Tibial nerve (tissue), 4 donors: ENCODE measurements around the gene FAM9C. TPM values are rescaled to one million over a fixed set of nuclear protein-coding genes. Genes with fewer than 3 reads are reported as not detected.

Experiments
- DNase-seq, 2 donors: peaks; one replicate each; pipeline ENCODE4 v3.0.0-alpha.2; 2019; ENCODE audit warnings: low spot score in 2 of 2
- H3K27ac ChIP-seq, 4 donors: fragments of 200-600 bp; sonication (generic) in 3 of 4; one replicate each; pipeline ENCODE4 v1.5.1; 2017 to 2019; ENCODE audit warnings: mild to moderate bottlenecking in 1 of 4
- H3K27me3 ChIP-seq, 2 donors: fragments of 200-600 bp; sonication (generic) in 1 of 2; one replicate each; pipeline versions ENCODE4 v1.5.1 to v1.6.0; 2017 to 2019
- H3K36me3 ChIP-seq, 3 donors: fragments of 200-600 bp; sonication (generic); one replicate each; pipeline ENCODE4 v1.5.1; 2018 to 2019
- H3K4me1 ChIP-seq, 4 donors: fragments of 200-600 bp; sonication (generic) in 3 of 4; one replicate each; pipeline ENCODE4 v1.5.1; 2017 to 2019
- H3K4me3 ChIP-seq, 4 donors: fragments of 200-600 bp; sonication (generic) in 3 of 4; one replicate each; pipeline ENCODE4 v1.5.1; 2017 to 2019; ENCODE audit warnings: mild to moderate bottlenecking in 1 of 4, moderate library complexity in 1 of 4
- H3K9me3 ChIP-seq, 4 donors: fragments of 200-600 bp; sonication (generic) in 3 of 4; one replicate each; pipeline ENCODE4 v1.5.1; 2017 to 2019
- CTCF ChIP-seq, 5 experiments: fragments of 200-600 bp in 3 of 5; fragments of 450-650 bp in 2 of 5; sonication (generic) in 3 of 5; IDR thresholded peaks; one replicate each; pipeline ENCODE4 v1.5.1; 2016 to 2019; ENCODE audit warnings: antibody characterized with exemption in 5 of 5, mild to moderate bottlenecking in 3 of 5, moderate library complexity in 2 of 5
- EP300 ChIP-seq, 2 donors: sonication (generic); formaldehyde crosslinking; IDR thresholded peaks; one replicate each; pipeline ENCODE4 v1.6.1; 2017; ENCODE audit warnings: antibody characterized with exemption in 2 of 2, mild to moderate bottlenecking in 1 of 2
- POLR2A ChIP-seq, 2 donors: fragments of 450-650 bp; IDR thresholded peaks; one replicate each; pipeline ENCODE4 v1.6.1; 2017; ENCODE audit warnings: antibody characterized with exemption in 2 of 2, mild to moderate bottlenecking in 2 of 2, moderate library complexity in 2 of 2
- WGBS, 2 donors: methylation state at CpG; one replicate each; pipeline ENCODE4 v1.1.5; 2018; 5-methylcytosine and 5-hydroxymethylcytosine counted together
- total RNA-seq, 4 donors: library from RNA; depleted of rRNA; stranded (reverse); fragments of >200 nt; gene quantifications; one replicate each; pipeline ENCODE4 v1.1.0, GENCODE V29; 2016

Gene FAM9C
- total RNA-seq, 4 donors from 2014 or later, result not detected

- 50 to 58% methylated on average over 4 of the region's 4 CpGs for WGBS, 2 donors
- H3K36me3 ChIP-seq, result no peaks in the 10 kb centered on the region
- H3K4me3 ChIP-seq, result no peak overlapping the region
- no peak for TF ChIP-seq EP300 (IDR thresholded peaks at IDR 0.05)
- no peak for TF ChIP-seq CTCF (IDR thresholded peaks at IDR 0.05)
- TF ChIP-seq POLR2A (IDR thresholded peaks at IDR 0.05), result no peak
- peaks cover 0 to 4% (median 2%) of the 10 kb centered on the region in 4 donors for H3K4me1 ChIP-seq
- H3K27ac ChIP-seq, result no peak overlapping the region
- H3K9me3 ChIP-seq, result no peaks in the 10 kb centered on the region
- DNase-seq, result no peak
- H3K27me3 ChIP-seq, result no peaks in the 10 kb centered on the region
Measured at GRCh38 chrX:12992544-12993118, 51.8 kb downstream of the FAM9C start.

- no peak overlapping the region for H3K4me3 ChIP-seq
- H3K27ac ChIP-seq, result no peak overlapping the region
- TF ChIP-seq CTCF (IDR thresholded peaks at IDR 0.05), result no peak
- TF ChIP-seq POLR2A (IDR thresholded peaks at IDR 0.05), result no peak
- no peak for TF ChIP-seq EP300 (IDR thresholded peaks at IDR 0.05)
- H3K9me3 ChIP-seq, result no peaks in the 10 kb centered on the region
- WGBS, 2 donors, result 86 to 94% methylated on average over 3 of the region's 3 CpGs
- DNase-seq, result no peak
- H3K27me3 ChIP-seq, result no peaks in the 10 kb centered on the region
- peaks cover 0 to 4% (median 0%) of the 10 kb centered on the region in 4 donors for H3K4me1 ChIP-seq
- no peaks in the 10 kb centered on the region for H3K36me3 ChIP-seq
Measured at GRCh38 chrX:12991575-12991974, 52.8 kb downstream of the FAM9C start.

GRCh38 chrX:12989461-12989860, 55.0 kb downstream of the FAM9C start:
- WGBS, 2 donors, result 72 to 74% methylated on average over 3 of the region's 3 CpGs
- no peak overlapping the region for H3K27ac ChIP-seq

GRCh38 chrX:12988797-12989196, 55.6 kb downstream of the FAM9C start:
- no peak for DNase-seq
- Histone ChIP-seq H3K4me1 (peaks cover 0 to 4% (median under 1%) of the 10 kb centered on the region in 4 donors), H3K36me3 (no peaks in the 10 kb centered on the region), H3K27me3 (no peaks in the 10 kb centered on the region), H3K4me3 (no peak overlapping the region), H3K9me3 (no peaks in the 10 kb centered on the region), H3K27ac (no peak overlapping the region)
- 57 to 64% methylated on average over 7 of the region's 7 CpGs for WGBS, 2 donors
- no peak for TF ChIP-seq POLR2A (IDR thresholded peaks at IDR 0.05)
- TF ChIP-seq CTCF (IDR thresholded peaks at IDR 0.05), result no peak
- no peak for TF ChIP-seq EP300 (IDR thresholded peaks at IDR 0.05)

More at GRCh38 chrX:12989461-12989860, 55.0 kb downstream of the FAM9C start:
- H3K4me3 ChIP-seq, result no peak overlapping the region
- peaks cover 0 to 4% (median under 1%) of the 10 kb centered on the region in 4 donors for H3K4me1 ChIP-seq
- no peak for DNase-seq
- no peaks in the 10 kb centered on the region for H3K27me3 ChIP-seq
- no peaks in the 10 kb centered on the region for H3K9me3 ChIP-seq
- no peaks in the 10 kb centered on the region for H3K36me3 ChIP-seq
- TF ChIP-seq CTCF (IDR thresholded peaks at IDR 0.05), result no peak
- no peak for TF ChIP-seq EP300 (IDR thresholded peaks at IDR 0.05)

GRCh38 chrX:12987900-12988594, 56.4 kb downstream of the FAM9C start:
- Histone ChIP-seq H3K27ac (no peak overlapping the region), H3K4me3 (no peak overlapping the region), H3K4me1 (peaks cover 0 to 4% (median 0%) of the 10 kb centered on the region in 4 donors), H3K27me3 (no peaks in the 10 kb centered on the region), H3K9me3 (no peaks in the 10 kb centered on the region), H3K36me3 (no peaks in the 10 kb centered on the region)
- DNase-seq, result no peak
- TF ChIP-seq POLR2A (IDR thresholded peaks at IDR 0.05), result no peak
- TF ChIP-seq EP300 (IDR thresholded peaks at IDR 0.05), result no peak
- no peak for TF ChIP-seq CTCF (IDR thresholded peaks at IDR 0.05)
- 91 to 95% methylated on average over 6 to 8 of the region's 8 CpGs for WGBS, 2 donors
